Measurements from ENCODE around the gene SIM1.

Gene SIM1

GRCh38 chr6:100349366-100349765 lies 115.4 kb downstream of the SIM1 start:
- DNase-seq = no peak

GRCh38 chr6:100347901-100348550 lies 116.7 kb downstream of the SIM1 start:
- DNase-seq = no peak

GRCh38 chr6:100346828-100347227 lies 117.9 kb downstream of the SIM1 start:
- DNase-seq = no peak

GRCh38 chr6:100346203-100346602 lies 118.5 kb downstream of the SIM1 start:
- no peak for DNase-seq

GRCh38 chr6:100344761-100345160 lies 120.0 kb downstream of the SIM1 start:
- no peak for DNase-seq

GRCh38 chr6:100344321-100344720 lies 120.4 kb downstream of the SIM1 start:
- DNase-seq = no peak

- no peak for DNase-seq
Measured at GRCh38 chr6:100343316-100344077, 121.2 kb downstream of the SIM1 start.

- no peak for DNase-seq
Measured at GRCh38 chr6:100342830-100343229, 121.9 kb downstream of the SIM1 start.

- DNase-seq = no peak
Measured at GRCh38 chr6:100339574-100340255, 125.0 kb downstream of the SIM1 start.

GRCh38 chr6:100338090-100338489 lies 126.6 kb downstream of the SIM1 start:
- DNase-seq = no peak

GRCh38 chr6:100336876-100337275 lies 127.8 kb downstream of the SIM1 start:
- DNase-seq = peak; percentile 57

- DNase-seq = peak; percentile 24
Measured at GRCh38 chr6:100335991-100336390, 128.7 kb downstream of the SIM1 start.
